KBM-7 (cell line): ENCODE measurements around the gene LUZP2.

Experiments
- DNase-seq: peaks from one replicate; pipeline ENCODE4 v3.0.0-alpha.2; 2015
- in situ Hi-C: fragments of 300-500 bp; cut with MboI; formaldehyde crosslinking; loops from 2 replicates; pipeline ENCODE4 v1.14.3; 2020; ENCODE audit warnings: low sequenced_read_pairs, low pct_unique_long_range_greater_than_20kb, mixed read lengths

Gene LUZP2

DNA sequence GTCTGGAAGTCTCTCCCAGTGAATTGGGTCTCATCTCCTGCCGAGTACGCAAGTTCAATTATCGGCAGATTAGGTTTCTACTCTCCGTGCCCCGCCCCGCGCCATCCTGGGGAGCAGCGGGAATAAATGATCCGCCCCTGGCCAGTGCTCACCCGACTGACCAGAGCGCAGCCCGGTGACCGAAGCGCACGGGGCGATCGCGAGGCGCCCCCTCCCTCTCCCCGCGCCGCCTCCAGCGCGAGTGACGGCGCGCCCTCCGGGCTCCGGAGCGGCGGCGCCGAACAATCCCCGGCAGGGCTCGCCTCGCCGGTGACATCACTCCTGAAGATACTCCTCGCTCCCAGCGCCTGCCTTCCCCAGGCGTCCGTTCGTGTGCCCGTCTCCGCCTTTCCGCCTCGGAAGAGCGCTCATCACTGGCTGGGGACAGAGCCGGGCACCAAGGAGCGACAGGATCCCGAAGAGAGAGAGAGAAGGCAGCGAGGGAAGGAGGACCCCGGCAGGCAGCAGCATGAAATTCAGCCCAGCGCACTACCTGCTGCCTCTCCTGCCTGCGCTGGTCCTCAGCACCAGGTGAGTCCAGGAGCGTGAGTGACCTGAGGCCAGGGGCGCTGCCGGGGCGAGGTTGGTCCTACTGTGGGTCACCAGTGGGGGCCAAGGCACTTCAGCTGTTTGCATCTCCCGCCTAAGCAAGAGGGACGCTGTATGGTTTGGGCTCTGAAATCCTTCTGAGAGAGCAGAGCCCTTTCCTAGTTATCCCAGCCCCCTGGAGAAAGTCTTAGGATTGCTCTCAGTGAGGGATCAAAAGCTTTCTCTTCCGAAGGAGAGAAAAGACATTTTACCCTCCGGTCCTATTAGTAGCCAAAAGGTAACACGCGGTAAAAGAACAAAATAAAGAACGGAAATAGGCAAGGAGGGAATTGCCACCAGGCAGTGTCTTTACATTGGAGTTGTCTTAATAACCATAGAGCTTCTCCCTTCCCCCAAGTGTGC lies at the start of gene LUZP2:
LUZP2 (plus strand) TSS at position 318 of the 990 bp plus-strand sequence.
- DNase-seq: no peak
- in situ Hi-C loops: no loop called here

DNA sequence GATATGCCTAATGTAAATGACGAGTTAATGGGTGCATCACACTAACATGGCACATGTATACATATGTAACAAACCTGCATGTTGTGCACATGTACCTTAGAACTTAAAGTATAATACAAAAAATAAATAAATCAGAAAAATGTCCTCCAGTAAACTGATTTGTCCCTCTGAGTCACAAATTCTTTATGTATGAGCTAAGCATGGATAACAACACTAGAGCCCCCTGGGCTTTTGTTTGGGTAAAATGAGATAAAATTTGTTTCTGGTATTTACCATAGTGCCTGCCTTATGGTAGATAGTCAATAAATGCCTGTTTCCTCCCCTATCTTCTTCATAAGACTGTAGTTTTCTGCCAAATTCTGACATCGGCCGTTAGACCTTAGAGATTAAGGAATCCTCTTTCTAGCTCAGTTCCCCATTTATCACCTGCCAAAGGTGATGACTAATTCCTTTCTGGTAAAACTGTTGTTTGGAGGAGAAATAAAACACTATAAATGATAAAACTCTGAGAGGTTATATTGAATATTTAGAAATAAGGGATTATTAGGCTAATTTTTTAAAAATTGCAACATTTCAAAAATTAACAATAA lies 43.6 kb upstream of the LUZP2 start:
- DNase-seq: no peak
- in situ Hi-C loops: no loop called here

DNA sequence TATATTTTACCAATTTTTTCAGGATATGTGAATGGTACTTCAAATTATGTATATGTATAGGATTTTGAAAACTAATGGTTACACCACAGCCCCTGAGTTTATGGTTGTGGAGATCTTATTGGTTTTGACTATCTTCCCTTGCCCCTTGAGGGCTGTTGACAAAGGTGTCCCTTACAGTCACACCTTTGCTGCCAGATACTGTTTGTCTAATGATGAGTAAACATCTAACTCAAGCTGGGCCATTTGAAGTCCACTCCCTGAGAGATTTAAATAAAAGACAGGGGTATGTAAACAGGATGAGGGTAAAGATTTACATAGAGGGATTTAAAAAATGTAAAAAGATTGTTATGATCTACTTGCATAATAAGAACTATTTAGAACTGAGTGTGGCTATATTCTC lies 38.9 kb upstream of the LUZP2 start:
- DNase-seq: no peak
- in situ Hi-C loops: no loop called here

DNA sequence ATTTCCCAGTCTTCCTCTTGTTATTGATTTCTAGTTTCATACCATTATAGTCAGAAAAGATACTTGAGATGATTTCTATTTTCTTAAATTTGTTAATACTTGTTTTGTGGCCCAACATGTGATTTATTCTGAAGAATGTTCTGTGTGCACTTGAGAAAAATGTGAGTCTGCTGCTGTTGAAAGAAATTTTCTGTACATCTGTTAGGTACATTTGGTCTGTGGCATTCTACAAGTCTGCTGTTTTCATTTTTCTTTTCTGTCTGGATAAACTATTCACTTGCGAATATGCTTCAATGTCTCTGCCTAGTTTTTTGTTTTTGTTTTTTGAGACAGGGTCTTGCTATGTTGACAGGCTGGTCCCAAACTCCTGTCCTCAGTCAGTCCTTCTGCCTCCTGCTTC lies 26.4 kb upstream of the LUZP2 start:
- in situ Hi-C loops: no loop called here
- no peak for DNase-seq

DNA sequence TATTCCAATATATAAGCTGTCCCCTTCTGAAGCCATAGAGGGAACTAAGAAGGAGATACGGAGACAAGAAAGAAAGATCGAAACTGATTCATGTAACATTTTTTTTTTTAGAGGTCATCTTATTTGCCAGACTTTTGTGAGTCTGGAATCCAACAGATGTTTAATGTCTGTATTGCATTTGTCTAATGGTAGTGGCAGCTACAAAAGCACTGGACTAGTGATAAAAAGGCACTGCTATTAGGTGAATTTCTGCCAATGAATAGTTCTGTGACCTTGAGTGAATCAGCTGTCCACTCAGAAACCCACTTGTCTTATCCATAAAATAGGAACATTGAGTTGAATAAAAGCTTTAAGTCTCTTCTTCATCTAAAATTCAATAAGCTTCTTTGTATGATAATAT lies 25.8 kb upstream of the LUZP2 start:
- DNase-seq: no peak
- in situ Hi-C loops: no loop called here

DNA sequence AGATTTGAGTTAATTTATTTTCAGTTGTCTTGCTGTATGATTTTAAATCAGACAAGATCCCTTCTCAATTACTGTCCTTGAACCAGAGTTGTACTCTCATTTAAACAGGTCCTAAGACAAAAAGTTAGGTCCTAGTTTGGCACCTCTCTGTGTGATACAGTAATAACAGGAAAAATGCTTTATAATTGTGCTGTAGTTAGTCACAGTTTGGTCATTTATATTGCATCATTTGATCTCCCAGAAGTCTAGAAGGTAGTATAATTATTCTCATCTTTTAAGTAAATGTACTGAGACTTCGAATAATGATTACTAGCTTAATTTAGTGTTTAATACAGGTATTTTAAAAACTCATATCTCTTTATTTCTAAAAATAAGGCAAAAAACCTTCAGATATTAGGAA lies 18.1 kb upstream of the LUZP2 start:
- no peak for DNase-seq
- in situ Hi-C loops: no loop called here

DNA sequence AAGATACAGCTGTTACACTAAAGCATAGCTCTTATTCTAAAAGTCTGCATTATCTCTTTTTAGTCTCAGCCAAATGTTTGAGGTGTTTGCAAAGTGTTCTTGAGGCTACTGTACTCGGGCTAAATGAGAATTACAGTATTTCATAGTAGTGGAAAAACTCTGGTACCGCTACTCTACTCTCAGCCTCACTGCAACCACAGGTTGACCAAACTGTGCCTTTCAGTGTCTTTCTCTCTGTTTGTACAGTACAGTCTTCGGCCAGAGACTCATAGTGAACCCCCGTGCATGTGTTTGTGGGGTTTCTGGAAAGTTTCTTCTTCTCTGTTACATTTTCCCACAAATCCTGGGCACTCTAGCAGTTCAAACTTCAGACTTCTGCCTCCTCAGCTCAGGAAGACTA lies 7.4 kb upstream of the LUZP2 start:
- no peak for DNase-seq
- in situ Hi-C loops: no loop called here

DNA sequence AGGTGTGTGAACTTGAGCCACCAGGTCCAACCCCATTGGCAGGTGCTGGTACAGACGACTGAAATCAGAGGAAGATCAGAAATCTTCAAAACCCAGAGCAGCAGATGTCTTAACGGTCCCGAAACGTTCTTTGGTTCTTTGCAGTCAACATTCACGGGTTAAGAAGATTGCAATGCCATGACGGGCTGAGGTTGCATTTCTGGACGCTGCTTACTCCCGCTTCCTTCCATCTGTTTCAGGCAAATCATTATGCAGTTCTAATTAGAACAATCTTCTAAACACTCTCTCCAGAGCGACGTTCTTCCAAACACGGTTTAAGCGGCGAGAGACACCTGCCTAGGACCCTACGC lies 492 bp upstream of the LUZP2 start:
- in situ Hi-C loops: no loop called here
- DNase-seq: no peak

DNA sequence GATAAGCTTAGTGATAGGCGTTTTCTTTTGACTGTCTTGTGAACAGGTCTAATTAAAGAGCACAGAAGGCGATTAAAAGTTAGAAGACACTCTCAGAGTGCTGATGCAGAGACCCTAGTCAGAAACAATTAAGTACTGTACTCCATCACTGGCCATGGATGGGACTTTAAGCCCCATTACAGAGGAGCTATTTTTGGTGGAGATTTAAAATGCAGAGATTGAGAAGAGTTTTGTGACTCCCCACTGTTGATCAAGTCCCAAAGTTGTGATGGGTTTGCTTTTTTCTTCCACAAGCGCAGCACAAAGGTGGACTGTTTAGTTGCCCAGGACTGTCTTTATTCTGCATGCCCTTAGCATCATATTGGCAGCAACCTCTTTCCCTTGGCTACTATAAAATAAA lies 978 bp downstream of the LUZP2 start:
- in situ Hi-C loops: no loop called here
- no peak for DNase-seq

DNA sequence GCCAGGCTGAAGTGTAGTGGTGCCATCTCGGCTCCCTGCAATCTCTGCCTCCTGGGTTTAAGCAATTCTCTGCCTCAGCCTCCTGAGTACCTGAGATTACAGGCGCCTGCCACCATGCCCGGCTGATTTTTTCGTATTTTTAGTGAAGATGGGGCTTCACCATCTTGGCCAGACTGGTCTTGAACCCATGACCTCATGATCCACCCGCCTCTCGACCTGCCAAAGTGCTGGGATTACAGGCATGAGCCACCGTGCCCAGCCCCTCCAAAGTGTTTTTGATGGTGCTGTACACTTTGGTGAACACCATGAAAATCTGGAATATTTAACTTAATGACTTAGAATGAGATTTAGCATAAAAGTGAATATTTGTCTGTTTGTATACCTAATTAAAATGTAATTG lies 5.6 kb downstream of the LUZP2 start:
- no peak for DNase-seq
- in situ Hi-C loops: no loop called here

DNA sequence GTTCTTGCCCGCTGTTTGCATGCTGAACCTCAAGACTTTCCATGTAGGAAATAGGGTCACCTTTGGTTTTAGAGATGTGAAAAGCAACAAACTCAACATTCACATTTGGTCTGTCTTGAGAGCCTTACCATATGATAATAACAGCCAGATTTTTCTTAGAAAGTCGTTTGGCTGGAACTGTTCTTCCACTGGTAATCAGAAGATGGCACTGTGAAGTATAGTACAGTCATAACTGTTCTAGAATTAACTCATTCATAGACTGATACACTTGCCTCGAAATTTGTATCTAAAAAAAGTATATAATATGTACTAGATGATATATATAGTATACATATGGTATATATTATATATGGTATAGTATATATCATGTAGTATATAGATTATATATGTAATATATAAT lies 12.3 kb downstream of the LUZP2 start:
- no peak for DNase-seq
- in situ Hi-C loops: no loop called here

DNA sequence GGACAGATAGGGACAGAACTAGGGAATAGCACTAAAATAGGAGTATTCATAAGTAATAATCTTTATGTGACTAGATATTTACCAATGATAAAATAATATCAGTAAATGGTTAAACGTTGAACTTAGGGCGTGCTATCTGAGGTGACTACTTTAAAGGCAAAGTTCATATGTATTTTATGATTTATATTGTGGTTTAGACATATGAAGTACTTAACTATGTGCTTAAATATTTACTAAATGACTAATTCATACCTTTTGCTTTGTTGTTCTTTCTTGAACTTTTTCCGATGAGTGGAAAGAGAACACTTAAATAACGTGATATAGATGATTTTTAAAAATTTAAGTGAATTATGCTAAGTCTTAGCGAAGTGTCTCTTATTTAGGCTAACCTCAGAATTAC lies 14.7 kb downstream of the LUZP2 start:
- DNase-seq: no peak
- in situ Hi-C loops: no loop called here

DNA sequence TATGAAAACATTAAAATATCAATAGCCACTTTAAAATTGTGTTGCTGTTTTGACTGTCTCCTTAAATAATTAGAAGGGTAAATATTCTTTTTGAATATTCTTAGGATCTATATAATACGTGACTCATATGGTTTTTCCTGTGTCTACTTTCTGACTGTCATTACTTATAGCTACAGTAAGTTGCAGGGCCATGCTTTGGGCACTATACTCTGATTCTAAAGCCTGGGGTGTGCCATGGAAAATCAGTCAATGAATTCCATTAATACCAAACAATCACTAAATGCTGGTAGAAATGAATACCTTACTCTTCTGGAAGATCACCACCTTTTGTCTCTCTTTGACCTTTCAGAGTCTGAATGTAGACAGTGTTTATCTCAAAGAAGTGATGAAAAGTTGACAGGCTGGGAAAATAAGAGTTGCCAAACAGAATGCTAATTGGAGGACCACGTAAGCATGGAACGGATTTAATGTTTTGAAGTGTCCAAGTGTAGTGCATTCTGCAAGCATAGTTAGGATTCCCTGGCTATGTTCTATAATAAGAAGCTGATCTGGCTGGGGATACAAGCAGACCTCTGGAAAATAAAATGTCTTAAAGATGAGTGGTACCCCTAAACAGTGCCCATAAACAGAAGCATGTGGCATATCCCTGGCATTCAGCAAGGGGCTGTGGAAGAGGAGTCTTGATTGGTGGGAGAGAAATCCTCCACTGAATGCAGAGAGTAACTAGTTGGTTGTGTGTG lies 16.8 kb downstream of the LUZP2 start:
- in situ Hi-C loops: no loop called here
- no peak for DNase-seq

DNA sequence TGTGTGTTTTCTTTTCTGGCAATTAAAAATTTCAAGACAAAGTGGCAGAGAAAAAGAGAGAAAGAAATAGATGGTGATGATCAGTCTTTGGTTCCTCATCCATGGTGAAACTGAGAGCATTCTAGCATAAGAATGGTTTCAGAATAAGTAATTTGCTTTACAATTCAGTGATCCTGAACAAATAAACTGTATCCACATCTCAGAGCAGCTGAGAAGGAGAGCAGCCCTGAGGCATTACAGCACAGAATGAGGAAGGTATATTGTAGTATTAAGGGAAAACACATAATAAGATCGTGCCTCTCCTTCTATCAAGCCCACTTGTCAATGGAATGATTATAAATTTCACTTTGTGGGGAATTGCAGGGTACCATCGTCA lies 17.4 kb downstream of the LUZP2 start:
- no peak for DNase-seq
- in situ Hi-C loops: no loop called here

DNA sequence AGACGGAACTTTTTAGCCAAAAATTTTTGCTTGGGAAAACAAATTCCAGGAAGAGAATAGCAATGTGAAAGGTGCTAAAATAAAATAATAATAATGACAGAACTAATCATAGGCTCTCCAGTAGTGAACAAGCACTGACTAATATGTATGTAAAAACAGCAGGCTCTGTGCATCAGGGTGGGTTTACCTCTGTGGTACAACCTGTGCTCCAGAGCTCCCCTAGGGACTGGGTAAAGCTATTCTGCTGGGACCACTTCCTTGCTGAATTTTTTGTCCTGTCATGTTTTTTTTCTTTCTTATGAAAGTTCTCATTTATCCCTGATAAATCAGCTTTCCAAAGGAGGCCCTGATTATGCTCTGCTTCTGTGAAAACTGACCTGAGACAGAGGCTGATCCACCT lies 18.8 kb downstream of the LUZP2 start:
- in situ Hi-C loops: no loop called here
- no peak for DNase-seq

DNA sequence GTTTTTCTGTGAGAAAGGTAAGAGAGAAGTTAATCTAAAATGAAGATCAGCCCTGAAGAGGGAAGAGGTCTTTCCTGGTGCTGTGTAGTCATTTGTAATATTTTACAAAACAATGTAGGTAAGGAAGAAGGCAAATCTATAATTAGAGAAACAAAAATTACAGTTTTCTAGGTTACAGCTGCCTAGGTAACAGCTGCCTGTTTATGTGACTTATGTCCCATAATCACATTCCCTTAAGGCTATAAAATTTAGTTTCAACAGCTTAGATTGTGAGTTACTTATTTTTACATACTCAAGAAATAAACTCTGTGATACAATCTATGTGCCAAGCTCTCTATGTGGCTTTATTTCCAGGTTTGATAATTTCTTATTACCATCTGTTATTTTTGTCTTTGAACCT lies 19.8 kb downstream of the LUZP2 start:
- no peak for DNase-seq
- in situ Hi-C loops: no loop called here

DNA sequence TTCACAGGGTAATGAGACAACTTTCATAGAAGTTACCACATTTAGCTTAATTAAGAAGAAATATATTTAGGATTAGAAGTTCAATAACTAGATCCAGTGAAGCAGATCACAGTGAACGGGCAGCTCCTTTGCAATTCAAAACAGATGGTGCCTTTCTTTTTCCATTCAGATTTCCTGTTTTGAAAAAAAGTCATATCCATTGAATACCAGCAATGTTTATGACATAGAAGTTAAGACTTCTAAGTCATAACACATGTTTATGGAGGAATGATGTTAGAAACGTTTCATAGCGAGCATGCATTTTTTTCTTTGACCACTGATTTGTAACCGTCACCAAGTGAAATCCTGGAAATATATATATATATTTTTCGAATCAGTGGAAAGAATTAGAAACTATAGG lies 24.7 kb downstream of the LUZP2 start:
- DNase-seq: no peak
- in situ Hi-C loops: no loop called here

DNA sequence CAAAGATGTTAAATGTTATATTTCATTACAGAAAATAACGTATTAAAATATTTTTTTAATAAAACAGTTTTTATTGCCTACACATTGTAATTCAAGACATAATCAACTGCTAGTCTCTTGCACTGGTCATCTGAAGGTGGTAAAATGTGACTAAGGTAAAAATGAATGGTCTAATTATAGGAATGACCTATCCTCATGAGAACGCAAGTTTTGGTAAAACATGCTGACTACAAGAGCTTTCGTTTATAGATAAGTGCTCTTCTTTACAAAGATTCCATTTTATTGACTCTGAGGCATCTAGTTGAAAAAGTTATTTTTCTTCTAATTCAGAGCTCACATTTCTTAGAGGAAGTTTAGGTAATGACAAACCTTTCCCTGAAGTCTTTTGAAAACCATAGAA lies 27.3 kb downstream of the LUZP2 start:
- in situ Hi-C loops: no loop called here
- no peak for DNase-seq

DNA sequence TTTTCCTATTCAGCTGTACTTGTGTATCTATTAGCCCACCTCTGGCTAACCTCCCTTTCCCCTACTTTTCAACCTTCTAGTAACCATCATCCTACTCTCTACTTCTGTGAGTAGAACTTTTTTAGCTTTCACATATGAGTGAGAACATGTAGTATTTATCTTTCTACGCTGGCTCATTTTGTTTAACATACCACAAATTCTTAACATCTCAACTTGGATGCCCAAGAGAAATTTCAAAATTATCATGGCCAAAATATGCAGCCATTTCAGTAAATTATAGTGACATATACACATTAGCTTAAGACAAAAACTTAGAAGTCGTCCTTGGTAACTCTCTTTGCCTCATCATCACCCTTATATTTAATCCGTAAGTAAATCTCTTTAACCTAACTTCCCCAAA lies 34.7 kb downstream of the LUZP2 start:
- no peak for DNase-seq
- in situ Hi-C loops: no loop called here

DNA sequence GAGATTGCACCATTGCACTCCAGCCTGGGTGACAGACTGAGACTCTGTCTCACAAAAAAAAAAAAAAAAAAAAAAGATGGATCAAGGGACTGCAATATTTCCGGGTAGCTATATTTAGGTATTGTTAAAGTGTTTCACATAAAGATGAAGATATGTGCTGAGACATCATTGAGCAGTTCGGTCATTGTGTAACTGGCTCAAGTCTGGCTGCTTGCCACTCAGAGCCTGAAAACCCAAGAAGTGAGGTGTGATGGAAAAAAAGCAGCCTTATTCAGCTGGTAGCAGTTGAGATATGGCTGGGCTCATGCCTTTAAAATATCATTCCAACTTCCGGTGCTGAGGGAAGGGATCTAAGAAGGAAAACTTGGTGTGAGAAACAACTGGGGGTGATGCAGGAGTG lies 46.9 kb downstream of the LUZP2 start:
- in situ Hi-C loops: no loop called here
- DNase-seq: no peak
